Transverse colon (tissue), 4 donors: ENCODE results near the gene RNF14.

Experiments used
- CTCF ChIP-seq, 5 experiments: fragments of 200-600 bp in 3 of 5; fragments of 450-650 bp in 2 of 5; sonication (generic) in 3 of 5; IDR thresholded peaks; 1 replicate in 2 of 5; 2 replicates in 3 of 5; pipeline ENCODE4 v1.5.1; 2016 to 2017; ENCODE audit warnings: antibody characterized with exemption in 5 of 5, inconsistent platforms in 3 of 5, mild to moderate bottlenecking in 2 of 5, moderate library complexity in 1 of 5
- POLR2A ChIP-seq: fragments of 450-650 bp; IDR thresholded peaks from one replicate; pipeline ENCODE4 v1.6.1; 2016; ENCODE audit warnings: antibody characterized with exemption, mild to moderate bottlenecking, moderate library complexity
- POLR2AphosphoS5 ChIP-seq, 3 donors: sonication (generic); formaldehyde crosslinking; IDR thresholded peaks; one replicate each; pipeline ENCODE4 v1.6.1; 2016; ENCODE audit warnings: antibody characterized with exemption in 3 of 3

GRCh38 chr5:141952020-141952419 lies 16.9 kb upstream of the RNF14 start:
- no peak for TF ChIP-seq POLR2A
- TF ChIP-seq CTCF (IDR thresholded peaks at IDR 0.05) = no peak
- TF ChIP-seq POLR2AphosphoS5 (IDR thresholded peaks at IDR 0.05) = no peak
